Stimulated activated CD8-positive, alpha-beta memory T cell treated with anti-CD3 and anti-CD28 coated beads, Interleukin-2, amount 100 ng/mL, for 1 hour (primary cell): ENCODE data around the gene STXBP5.

Experiments
- DNase-seq, 2 donors: peaks; one replicate each; pipeline ENCODE4 v3.0.0-alpha.2; 2020; ENCODE audit warnings: low read depth in 2 of 2

STXBP5 gene

DNA sequence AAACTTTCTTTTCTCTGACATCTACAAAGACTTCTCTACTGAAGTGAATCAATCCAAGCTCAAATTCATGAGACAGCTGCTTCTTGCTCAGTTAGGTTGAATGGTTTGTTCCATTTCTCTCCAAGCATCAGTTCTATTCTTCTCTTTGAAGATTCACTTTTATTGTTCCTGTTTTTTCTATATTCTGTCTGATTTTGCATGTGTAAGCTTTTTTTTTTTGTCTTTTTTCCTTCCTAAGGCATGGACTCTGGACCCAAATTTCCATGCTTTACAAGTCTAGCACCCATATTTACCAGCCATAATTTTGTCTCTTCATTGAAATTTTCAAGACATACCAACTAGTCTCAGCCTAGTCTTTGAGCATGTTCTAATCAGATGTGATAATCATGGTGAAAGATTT lies 25.9 kb upstream of the STXBP5 start:
- no peak for DNase-seq

DNA sequence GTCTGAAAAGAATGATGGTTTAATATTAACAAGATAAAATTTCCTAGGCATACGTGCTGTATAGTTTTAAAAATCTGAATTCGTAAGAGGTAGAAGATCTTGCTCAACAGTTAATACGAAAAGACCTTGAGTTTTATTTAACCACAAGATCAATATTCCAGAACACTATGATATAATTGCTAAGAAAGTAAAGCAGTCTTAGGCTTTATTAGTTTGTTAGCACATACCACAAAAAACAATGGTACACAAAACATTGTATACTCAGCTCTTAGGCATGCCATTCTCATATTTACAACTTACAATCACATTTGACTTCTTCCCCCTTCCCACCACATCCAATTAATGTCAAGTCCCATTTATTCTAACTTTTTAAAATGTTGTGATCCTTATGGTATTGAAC lies 24.4 kb upstream of the STXBP5 start:
- DNase-seq: no peak

DNA sequence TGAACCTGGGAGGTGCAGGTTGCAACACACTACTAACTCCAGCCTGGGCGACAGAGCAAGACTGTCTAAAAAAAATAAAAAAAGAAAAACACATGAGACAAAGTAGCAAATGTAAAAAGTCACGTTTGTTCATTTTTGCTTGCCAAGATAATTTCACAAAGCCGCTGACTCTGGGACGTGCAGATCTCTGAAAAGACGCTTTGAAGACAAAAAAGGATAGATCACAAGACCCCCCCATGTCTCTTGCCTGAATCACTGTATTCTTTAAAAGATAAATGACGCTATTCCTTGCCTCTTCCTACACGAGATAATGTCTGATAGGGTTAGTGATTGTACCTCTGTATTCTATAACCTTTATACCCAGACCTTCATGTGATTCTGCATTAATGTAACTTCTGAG lies 23.3 kb upstream of the STXBP5 start:
- DNase-seq: no peak

DNA sequence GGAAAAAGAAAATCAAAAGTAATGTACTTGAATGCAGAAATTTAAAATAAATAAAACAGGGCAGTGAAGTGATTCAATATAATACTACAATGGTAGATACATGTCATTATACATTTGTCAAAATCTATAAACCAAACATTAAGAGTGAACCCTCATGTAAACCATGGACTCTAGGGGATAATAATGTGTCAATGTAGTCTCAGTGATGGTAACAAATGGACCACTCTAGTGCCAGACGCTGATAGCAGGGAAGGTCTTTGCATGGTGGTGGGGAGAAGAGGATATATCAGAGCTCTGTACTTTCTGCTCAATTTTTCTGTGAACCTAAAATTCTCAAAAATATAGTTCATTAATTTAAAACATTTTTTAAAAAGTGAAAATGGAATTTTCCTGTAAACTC lies 19.8 kb upstream of the STXBP5 start:
- DNase-seq: no peak

DNA sequence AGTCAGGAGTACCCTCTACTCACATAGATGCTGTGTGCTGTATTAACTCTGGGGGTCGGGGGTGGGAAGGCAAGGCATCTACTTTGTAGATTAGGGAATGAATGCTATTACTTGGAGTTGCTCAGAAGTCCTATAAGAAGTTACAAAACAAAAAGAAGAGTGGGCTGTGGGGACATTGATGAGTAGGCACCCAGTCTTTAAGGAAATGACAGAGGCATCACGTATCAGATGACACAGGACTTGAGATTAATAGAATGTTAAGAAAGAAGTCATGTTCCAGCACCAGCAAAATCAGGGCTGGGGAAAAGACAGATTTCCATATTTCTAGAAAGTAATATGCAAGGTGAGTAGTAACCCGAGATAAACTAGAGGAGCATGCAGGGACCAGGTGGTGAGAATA lies 19.0 kb upstream of the STXBP5 start:
- no peak for DNase-seq

DNA sequence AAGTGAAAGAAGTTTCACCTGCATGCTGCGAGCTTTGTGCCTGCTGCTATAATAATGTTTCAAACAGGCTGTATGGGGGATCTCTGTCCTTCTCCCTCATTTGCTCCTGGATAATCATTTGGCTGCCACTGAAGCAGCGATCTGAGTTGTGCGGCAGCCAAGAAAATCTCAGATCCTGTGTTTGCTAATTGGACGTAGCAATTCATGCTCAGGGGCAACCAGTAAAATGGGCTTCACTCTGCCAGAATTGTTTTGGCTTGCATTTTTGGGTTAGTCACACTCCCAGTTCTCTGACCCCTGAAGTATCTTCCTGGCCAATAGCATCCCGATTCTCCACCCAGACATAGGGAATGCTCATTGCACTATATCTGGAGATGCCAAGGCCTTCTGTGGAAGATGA lies 13.7 kb upstream of the STXBP5 start:
- no peak for DNase-seq

DNA sequence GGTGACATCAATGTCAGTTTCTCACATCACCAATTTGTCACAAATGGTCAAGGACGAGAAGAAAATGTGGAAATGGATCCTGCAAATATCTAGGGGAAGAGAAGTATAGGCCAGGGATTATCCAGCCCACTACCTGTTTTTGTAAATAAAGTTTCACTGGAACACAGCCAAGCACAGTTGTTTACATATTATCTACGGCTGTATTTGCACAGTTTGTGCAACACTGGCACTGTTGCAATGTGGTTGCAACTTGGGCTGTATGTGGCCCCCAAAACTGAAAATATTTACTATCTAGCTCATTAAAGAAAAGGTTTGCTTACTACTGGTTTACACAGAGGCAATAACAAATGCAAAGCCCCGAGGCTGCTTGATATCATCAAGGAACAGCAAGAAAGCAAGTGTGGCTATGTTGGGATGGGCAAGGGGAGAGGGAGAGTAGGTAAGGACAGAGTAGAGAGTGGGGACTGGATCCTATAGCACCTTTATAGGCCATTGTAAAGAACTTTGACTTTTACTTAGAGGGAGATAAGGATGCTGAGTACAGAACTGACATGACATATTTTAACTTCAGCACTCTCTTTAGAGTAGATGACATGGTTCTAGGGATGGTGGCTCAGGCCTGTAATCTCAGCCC lies 11.8 kb upstream of the STXBP5 start:
- no peak for DNase-seq

DNA sequence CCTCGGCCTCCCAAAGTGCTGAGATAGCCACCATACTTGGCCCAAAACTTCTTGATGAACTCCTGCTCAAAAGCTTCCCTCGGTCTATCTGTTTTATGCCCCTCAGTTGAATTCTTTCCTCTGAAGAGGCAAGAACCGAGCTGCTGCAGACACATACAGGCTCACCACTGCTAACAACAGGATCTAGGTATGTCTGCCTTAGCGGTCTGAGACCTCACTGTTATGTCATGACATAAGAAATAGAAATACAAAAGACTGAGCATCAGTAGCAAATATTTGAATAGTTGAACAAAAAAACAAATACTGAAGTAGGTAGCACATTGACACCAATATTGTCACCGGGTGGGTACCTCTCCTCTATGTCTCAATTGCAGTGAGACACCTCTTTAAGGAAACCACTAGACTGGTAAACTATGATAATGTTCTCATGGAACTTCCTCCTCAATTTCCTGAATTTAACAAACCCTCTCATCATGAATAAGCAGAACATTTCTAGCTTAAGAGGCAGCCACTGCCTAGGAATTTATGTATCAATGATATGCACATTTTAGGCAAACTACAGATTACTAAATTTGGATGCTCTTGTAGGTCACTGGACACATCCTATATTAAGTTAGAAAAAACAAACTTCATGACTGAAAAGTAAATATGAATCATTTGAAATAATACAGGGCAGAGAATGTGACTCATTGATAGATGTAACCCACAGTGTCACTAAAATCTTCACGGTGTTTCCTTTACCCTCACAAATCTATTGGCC lies 9.4 kb upstream of the STXBP5 start:
- no peak for DNase-seq

DNA sequence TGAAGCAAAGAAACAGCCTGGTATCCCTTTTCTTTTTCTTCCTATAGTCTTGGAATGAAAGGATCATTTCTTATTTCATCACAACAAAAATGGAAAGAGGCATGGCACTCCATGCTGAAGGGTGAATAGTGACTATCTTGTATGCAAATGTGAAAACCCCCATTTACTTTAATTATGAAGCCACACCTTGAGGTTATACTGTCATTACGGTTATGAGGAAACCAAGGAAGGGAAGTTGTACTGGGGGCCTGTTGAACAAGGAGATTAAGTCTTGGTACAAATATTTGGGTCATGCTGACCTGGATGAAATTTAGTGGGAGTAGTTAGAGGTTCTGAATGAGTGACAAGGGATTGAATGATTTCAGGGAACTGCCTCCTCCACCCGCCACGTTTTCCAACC lies 8.7 kb upstream of the STXBP5 start:
- DNase-seq: no peak

DNA sequence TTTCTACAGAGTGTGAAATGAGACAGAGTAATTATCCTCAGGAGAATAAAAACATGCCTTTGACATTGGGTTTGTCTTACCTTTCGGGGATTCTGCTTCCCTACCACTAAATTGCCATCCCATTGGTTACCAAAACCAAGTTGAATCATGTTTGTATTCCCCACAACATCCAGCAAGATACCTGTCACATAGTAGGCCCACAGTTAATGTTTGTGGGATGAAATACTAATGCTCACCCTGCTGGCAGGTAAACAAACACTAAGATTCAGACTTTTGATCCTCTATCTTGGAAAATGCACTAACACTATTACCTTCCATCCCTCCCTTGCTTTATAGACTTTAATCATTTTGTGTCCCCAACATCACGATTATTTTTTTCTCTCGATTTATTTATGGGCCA lies 8.2 kb upstream of the STXBP5 start:
- DNase-seq: no peak

DNA sequence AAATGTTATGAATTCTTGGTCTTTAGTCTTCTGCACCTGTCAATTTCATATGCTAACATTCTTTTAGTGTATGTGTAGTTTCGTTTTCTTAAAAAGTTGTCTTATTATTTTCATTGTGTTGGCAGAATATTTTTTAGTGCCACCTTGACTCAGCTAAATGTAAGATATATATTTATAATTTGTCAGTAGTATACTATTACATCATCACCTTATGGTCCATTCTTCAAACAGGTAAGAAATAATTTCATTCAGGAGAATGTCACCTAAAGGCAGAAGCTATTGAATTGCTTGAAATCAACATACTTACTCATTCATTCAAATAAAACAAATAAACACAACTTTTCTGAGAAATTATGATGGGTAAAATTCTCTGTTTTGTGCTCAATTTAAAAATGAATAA lies 3.5 kb upstream of the STXBP5 start:
- DNase-seq: no peak

DNA sequence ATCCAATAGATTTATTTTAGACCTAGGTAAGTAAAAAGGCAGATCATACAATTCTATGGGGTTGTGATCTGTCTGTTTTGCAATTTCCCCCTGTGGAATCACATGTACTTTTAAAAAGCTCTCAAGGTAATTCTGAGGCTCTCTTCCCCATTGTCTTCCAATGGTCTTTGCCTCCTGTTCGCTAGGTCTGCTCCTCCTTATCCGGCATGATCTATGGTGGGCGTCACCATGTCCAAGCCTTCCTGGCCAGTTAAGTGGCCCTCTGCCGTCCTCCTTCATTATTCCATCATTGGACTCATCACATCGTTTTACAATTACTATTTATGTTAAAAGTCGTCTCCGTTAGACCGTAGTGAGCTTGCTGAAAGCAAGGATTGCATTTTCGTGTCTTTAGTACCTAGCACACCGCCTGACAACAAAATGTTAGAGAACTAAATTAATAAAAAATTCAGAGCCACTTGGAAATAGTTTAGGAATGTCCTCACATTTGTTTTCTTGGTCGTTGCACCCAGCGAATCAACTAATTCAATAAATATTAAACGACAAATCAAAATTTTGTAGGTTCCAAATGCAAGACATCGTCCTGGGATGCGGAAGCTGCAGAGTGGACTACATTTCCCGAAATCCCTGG lies 2.2 kb upstream of the STXBP5 start:
- no peak for DNase-seq

DNA sequence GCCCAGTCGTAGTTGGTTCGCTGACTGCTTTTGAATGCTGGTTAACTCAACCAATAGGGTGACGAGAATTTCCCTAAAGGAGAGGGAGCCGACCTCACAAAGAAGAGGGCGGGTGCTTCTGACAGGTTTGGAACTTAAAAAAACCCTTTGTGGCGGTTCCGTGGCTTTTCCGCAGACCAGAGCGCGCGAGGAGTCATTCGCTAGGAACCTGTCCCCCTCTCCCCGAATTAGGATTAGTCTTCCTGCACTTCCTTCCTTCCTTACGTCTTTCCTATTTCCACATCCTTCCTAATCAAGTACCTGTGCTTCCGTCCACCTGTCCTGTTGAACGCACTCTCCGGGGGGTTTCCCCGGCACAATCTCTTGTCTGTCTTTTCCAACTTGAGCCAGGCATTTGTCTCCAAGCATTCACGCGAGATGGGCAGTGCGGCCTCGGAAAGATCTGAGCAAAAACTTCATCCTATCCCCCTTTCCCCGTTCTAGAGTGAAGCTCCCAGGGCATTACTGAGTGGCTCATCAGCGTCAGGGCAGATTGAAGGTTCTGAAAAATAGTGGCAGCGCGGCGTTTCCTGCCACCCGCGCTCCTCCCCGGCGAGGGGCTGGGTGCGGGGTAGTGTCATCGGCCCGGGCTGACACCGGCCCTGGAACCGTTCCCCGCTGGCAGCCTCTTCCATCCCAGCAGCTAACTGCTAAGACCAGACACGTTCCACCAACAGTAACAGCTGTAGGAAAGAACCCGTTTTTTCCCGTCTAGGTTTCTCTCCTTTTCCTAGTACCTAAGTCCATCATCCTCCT lies 1.5 kb upstream of the STXBP5 start:
- peak; percentile 50 to 67 for DNase-seq

DNA sequence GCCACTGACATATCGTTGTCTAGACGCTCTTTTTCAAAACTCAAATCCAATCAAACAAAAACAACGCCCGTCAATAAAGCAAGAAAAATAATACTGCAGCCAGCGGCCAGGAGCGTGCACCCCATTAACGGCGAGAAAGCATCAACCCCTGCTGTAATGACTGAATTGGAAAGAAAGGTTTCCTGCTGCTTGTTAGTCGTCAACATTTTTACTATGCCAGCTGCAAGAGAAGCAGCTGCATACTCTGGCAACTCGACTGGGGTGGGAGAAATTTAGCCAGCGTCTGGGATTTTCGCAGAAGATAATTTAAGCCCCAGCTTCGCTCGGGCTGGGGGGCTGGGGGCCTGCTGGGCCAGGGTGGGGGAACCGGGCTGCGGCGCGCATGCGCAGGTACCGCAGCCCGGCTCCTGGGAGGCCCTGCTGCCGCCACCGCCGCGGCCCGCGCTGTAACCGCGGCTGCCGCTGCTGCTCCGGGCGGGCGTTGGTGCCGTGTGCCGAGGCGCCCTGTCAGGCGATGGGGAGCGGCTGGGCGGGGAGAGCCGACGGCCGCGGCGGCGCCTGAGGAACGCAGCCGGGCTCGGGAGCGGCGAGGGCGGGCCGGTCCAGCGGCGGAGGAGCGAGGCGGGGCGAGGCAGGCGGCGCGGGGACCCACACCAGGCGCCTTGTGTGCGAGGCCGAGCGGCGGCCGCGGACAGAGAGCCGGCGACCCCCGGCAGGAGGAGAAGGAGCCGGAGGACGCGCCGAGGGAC lies 732 bp upstream of the STXBP5 start:
- DNase-seq: peak; percentile 33 to 47

DNA sequence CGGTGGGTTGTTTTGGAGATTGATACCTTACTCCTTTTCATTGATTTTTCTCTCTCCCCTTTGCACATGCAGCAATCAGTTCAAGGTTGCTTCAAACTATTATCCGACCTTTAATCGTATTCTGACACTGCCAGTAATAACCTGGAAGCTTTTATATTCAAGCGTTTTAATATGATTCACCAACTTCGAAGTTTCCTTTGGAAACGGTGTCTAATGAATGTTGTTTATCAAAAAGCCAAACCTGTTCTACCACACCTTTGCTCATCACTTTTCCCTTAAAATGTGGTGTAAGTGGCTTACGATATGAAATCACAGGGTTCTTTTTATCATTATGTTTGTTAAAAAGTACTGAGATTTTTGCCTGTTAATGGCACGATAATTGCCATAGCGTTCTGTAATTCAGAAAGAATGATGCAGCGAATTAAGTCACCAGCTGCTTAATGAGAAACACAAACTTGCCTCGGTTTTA lies 660 bp downstream of the STXBP5 start:
- DNase-seq: no peak

DNA sequence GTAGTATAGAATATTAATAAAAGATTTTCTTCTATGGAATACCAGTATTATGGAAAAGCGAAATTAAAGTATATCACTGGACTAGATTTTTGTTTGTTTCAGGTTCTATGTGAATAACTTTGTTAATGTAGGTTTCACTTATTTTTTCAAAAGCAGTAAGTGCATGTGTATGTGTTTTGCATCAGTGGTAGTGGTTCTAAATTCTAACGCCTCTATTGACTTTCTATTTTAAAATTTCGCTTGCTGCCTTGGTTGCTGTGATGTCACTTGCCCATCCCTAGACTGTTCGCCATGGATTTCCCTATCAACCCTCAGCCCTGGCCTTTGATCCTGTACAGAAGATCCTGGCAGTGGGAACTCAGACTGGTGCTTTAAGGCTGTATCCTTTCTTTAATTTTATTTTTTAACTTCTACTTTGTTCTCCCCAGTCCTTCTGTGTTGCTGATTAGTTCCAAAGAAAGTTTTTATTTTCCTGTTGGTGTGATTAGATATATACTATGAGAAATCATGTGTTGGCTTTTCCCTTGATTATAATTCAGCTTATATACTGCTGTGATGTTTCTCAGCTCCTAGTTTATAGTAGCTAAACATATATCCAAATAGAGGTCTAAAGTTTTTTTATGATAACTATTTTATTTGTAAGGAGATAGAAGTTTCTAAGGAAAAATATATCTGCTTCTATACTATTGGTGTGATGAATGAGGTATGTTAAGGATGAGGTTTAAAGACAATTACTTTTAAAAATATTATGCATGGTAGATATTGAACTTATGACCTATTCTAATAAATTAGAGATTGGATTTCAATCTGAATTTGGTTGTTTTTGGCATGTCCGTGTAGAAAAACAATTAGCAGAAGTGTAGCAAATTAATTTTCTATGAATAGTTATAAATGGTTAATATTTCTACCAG lies 1.7 kb downstream of the STXBP5 start:
- DNase-seq: no peak

DNA sequence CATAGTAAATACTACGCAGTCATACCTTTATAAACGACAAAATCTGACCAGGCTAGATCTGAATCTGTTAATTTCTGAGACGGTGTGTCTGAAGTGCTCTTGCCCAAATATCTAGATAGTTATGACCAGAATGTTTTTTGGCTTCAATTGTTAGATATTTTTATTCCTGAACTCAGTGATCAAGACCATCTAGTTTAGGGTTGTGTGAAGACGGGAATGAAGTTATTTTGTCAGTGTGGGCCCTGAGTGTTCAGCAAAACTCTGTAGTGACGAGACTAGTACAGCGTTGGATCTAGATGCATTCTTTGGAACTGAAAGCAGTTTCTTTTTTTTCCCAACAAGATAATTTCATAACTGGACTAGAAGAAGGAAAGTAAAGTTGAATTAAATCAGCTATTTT lies 3.1 kb downstream of the STXBP5 start:
- DNase-seq: no peak

DNA sequence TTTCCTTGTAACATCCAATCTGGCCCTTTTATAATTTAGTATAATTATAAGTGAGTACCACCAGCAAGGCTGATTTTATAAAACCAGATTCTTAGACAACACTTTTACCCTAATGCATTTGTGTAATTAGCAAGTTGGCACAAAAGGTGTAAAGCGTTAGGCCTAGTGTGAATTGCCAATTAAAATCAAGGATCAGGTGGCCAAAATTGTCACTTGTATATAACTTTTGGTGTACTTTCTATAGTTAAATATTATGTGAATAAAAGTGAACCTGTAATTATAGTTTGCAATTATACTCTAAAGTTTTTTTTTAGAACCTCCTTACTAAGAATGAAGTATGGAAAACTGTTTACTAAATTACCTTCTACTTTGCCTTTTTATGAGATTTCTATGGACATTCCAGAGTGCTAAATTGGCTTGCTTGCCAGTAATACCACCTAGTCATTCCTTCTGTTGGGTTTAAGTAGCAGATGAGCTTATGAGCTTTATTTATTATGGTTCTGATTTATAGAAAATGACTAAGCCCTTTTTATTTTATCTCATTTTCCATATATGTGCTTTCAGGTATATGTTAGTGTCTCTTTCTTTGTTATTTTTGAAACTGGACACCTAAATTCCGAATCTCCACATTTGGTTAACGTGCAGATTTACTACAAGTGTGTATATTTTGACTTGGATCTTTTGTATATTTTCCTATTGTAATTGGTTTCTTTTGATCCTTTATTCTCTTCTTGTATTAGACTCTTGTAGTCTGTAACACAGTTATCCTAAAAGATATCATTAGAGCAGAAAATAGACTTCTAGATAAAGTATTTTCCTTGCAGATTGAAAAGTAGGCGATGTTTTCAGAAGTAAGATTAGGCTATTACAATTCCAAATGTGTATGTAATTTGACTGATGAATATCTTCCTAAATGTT lies 3.9 kb downstream of the STXBP5 start:
- no peak for DNase-seq

DNA sequence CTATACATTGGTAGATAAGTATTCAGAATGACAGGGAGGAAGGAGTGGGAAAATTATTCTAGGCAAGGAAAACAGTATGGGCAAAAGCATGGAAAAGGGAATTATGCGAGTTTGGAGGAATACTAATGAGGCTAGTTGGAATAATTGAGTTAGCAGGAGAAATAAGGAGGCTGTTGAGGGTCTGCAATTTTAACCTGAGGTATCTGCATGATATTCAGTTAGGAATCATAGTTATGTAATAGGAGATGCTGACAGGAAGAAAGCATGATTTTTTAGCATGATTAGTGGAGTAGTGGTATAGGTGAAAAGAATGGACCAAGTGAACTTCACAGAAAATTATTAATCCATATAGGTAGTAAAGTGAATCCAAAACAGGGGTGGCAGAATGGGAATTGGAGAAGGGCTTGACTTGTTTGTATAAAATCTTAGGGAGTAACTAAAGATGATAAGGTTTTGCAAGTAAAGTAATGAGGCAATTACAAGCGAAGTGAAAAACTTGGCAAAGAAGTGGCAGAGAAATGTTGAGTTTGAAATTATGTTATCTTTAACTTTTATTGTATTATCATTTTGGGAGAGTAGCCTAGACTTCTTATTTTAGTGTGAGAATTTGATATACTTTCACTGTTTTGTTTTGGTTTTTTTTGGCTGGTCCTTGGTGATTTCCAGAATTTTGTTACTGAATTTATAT lies 5.7 kb downstream of the STXBP5 start:
- DNase-seq: no peak
